K562 (cell line): ENCODE measurements around the gene TAS1R3. TPM values are rescaled to one million over a fixed set of nuclear protein-coding genes. Genes with fewer than 3 reads are reported as not detected.

Experiments used
- DACH1 ChIP-seq: fragments of 450-650 bp; IDR thresholded peaks from 2 replicates; pipeline ENCODE4 v1.6.1; 2018; ENCODE audit not compliant: partially characterized antibody
- HNRNPL ChIP-seq: fragments of 200-400 bp; formaldehyde crosslinking; IDR thresholded peaks from 2 replicates; pipeline ENCODE4 v1.6.1; 2017; ENCODE audit warnings: low read depth, mild to moderate bottlenecking, low read length
- MYNN ChIP-seq, 2 experiments: sonication (generic); formaldehyde crosslinking in 1 of 2; IDR thresholded peaks; 2 replicates each; pipeline versions ENCODE4 v1.5.0 to v1.6.1; 2016 to 2020; ENCODE audit warnings: antibody characterized with exemption in 1 of 2, missing genetic modification reagents in 1 of 2
- POLR2B ChIP-seq: fragments of 450-650 bp; IDR thresholded peaks from 2 replicates; pipeline ENCODE4 v1.6.1; 2018; ENCODE audit warnings: low read depth; ENCODE audit not compliant: partially characterized antibody
- RNF2 ChIP-seq: sonication (generic); IDR thresholded peaks from 2 replicates; pipeline ENCODE4 v1.6.1; 2016
- SAP30 ChIP-seq: fragments of 200-600 bp; sonication (generic); IDR thresholded peaks from 2 replicates; pipeline ENCODE4 v1.6.1; 2012; ENCODE audit warnings: borderline replicate concordance, low read depth, mild to moderate bottlenecking, moderate library complexity, low read length, control low read depth, inconsistent platforms; ENCODE audit not compliant: insufficient read depth, poor library complexity, severe bottlenecking
- ZNF354B ChIP-seq: fragments of 250-450 bp; sonication (Bioruptor Pico); IDR thresholded peaks from 2 replicates; pipeline ENCODE4 v1.4.0; 2020
- polyA plus RNA-seq, 8 experiments: library from polyadenylated mRNA; depleted of rRNA in 4 of 8; stranded (reverse) in 5 of 8; unstranded in 3 of 8; fragments of >200 nt; fragmentation: Nextera tagmentation in 2 of 8; fragmentation: Illumina TruSeq in 1 of 8; extraction: Ambion mirVana in 2 of 8; extraction: Trizol in 1 of 8; gene quantifications; 2 replicates each; pipeline versions ENCODE4 v1.2.1 to v1.2.3, GENCODE V29; 2011 to 2014; ENCODE audit warnings: inconsistent platforms in 1 of 8, missing spikeins in 1 of 8
- total RNA-seq, 7 experiments: library from RNA; depleted of rRNA in 6 of 7; stranded (reverse); fragments of >200 nt in 6 of 7; fragmentation: Illumina TruSeq in 2 of 7; extraction: Trizol in 2 of 7; gene quantifications; 2 replicates each; pipeline versions ENCODE4 v1.2.1 to v1.2.3, GENCODE V29; 2011 to 2021; ENCODE audit warnings: low replicate concordance in 1 of 7
- TF ChIP-seq, protein P1 (sequence below): fragments of 250-450 bp; sonication (Bioruptor Pico); IDR thresholded peaks from 2 replicates; pipeline ENCODE4 v1.8.0; 2021; ENCODE audit warnings: moderate library complexity, mild to moderate bottlenecking, inconsistent platforms
- TF ChIP-seq, protein P2 (sequence below): IDR thresholded peaks from 3 replicates; pipeline ENCODE4 v1.6.1; 2011; ENCODE audit warnings: borderline replicate concordance, mild to moderate bottlenecking; ENCODE audit not compliant: insufficient read length, insufficient read depth
- TF ChIP-seq, protein P3 (sequence below): fragments of 450-650 bp; formaldehyde crosslinking; IDR thresholded peaks from 2 replicates; pipeline ENCODE4 v1.4.0; 2022; ENCODE audit warnings: missing genetic modification characterization
- TF ChIP-seq, protein P4 (sequence below): fragments of 450-650 bp; IDR thresholded peaks from 2 replicates; pipeline ENCODE4 v1.6.1; 2016
- TF ChIP-seq, protein P5 (sequence below): fragments of 450-650 bp; IDR thresholded peaks from 2 replicates; pipeline ENCODE4 v1.6.1; 2018; ENCODE audit not compliant: partially characterized antibody
- TF ChIP-seq, protein P6 (sequence below): fragments of 450-650 bp; IDR thresholded peaks from 2 replicates; pipeline ENCODE4 v1.7.1; 2018; ENCODE audit warnings: mild to moderate bottlenecking, low read depth; ENCODE audit not compliant: partially characterized antibody

Gene TAS1R3
- total and polyA plus RNA-seq, 9 of the 15 experiments (the other 6 are each of a cell fraction or from before 2014, with no cell fraction given): 0.07 to 0.13 TPM; not detected in 7

DNA sequence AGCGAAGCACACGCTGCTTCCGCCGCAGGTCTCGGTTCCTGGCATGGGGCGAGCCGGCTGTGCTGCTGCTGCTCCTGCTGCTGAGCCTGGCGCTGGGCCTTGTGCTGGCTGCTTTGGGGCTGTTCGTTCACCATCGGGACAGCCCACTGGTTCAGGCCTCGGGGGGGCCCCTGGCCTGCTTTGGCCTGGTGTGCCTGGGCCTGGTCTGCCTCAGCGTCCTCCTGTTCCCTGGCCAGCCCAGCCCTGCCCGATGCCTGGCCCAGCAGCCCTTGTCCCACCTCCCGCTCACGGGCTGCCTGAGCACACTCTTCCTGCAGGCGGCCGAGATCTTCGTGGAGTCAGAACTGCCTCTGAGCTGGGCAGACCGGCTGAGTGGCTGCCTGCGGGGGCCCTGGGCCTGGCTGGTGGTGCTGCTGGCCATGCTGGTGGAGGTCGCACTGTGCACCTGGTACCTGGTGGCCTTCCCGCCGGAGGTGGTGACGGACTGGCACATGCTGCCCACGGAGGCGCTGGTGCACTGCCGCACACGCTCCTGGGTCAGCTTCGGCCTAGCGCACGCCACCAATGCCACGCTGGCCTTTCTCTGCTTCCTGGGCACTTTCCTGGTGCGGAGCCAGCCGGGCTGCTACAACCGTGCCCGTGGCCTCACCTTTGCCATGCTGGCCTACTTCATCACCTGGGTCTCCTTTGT is 2.6 kb downstream of the TAS1R3 start (continued):
- TF ChIP-seq, protein P1, sequence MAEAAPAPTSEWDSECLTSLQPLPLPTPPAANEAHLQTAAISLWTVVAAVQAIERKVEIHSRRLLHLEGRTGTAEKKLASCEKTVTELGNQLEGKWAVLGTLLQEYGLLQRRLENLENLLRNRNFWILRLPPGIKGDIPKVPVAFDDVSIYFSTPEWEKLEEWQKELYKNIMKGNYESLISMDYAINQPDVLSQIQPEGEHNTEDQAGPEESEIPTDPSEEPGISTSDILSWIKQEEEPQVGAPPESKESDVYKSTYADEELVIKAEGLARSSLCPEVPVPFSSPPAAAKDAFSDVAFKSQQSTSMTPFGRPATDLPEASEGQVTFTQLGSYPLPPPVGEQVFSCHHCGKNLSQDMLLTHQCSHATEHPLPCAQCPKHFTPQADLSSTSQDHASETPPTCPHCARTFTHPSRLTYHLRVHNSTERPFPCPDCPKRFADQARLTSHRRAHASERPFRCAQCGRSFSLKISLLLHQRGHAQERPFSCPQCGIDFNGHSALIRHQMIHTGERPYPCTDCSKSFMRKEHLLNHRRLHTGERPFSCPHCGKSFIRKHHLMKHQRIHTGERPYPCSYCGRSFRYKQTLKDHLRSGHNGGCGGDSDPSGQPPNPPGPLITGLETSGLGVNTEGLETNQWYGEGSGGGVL: no peak
- TF ChIP-seq RNF2 (no peak), HNRNPL (peak; percentile 83), SAP30 (no peak), DACH1 (no peak), POLR2B (peak; percentile 27), ZNF354B (CRISPR knock-in tag) (no peak), MYNN (IDR thresholded peaks at IDR 0.05) (0 out of 2 replicates have a peak, but pooled peaks have one; percentile 75), MYNN (CRISPR knock-in tag; IDR thresholded peaks at IDR 0.05) (no peak)
- TF ChIP-seq, protein P2, sequence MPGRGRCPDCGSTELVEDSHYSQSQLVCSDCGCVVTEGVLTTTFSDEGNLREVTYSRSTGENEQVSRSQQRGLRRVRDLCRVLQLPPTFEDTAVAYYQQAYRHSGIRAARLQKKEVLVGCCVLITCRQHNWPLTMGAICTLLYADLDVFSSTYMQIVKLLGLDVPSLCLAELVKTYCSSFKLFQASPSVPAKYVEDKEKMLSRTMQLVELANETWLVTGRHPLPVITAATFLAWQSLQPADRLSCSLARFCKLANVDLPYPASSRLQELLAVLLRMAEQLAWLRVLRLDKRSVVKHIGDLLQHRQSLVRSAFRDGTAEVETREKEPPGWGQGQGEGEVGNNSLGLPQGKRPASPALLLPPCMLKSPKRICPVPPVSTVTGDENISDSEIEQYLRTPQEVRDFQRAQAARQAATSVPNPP: no peak
- TF ChIP-seq, protein P3, sequence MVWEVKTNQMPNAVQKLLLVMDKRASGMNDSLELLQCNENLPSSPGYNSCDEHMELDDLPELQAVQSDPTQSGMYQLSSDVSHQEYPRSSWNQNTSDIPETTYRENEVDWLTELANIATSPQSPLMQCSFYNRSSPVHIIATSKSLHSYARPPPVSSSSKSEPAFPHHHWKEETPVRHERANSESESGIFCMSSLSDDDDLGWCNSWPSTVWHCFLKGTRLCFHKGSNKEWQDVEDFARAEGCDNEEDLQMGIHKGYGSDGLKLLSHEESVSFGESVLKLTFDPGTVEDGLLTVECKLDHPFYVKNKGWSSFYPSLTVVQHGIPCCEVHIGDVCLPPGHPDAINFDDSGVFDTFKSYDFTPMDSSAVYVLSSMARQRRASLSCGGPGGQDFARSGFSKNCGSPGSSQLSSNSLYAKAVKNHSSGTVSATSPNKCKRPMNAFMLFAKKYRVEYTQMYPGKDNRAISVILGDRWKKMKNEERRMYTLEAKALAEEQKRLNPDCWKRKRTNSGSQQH (CRISPR knock-in tag): no peak
- TF ChIP-seq, protein P4, sequence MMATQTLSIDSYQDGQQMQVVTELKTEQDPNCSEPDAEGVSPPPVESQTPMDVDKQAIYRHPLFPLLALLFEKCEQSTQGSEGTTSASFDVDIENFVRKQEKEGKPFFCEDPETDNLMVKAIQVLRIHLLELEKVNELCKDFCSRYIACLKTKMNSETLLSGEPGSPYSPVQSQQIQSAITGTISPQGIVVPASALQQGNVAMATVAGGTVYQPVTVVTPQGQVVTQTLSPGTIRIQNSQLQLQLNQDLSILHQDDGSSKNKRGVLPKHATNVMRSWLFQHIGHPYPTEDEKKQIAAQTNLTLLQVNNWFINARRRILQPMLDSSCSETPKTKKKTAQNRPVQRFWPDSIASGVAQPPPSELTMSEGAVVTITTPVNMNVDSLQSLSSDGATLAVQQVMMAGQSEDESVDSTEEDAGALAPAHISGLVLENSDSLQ: no peak
- TF ChIP-seq, protein P5, sequence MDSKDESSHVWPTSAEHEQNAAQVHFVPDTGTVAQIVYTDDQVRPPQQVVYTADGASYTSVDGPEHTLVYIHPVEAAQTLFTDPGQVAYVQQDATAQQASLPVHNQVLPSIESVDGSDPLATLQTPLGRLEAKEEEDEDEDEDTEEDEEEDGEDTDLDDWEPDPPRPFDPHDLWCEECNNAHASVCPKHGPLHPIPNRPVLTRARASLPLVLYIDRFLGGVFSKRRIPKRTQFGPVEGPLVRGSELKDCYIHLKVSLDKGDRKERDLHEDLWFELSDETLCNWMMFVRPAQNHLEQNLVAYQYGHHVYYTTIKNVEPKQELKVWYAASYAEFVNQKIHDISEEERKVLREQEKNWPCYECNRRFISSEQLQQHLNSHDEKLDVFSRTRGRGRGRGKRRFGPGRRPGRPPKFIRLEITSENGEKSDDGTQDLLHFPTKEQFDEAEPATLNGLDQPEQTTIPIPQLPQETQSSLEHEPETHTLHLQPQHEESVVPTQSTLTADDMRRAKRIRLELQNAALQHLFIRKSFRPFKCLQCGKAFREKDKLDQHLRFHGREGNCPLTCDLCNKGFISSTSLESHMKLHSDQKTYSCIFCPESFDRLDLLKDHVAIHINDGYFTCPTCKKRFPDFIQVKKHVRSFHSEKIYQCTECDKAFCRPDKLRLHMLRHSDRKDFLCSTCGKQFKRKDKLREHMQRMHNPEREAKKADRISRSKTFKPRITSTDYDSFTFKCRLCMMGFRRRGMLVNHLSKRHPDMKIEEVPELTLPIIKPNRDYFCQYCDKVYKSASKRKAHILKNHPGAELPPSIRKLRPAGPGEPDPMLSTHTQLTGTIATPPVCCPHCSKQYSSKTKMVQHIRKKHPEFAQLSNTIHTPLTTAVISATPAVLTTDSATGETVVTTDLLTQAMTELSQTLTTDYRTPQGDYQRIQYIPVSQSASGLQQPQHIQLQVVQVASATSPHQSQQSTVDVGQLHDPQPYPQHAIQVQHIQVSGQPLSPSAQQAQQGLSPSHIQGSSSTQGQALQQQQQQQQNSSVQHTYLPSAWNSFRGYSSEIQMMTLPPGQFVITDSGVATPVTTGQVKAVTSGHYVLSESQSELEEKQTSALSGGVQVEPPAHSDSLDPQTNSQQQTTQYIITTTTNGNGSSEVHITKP: peak; percentile 18
- TF ChIP-seq, protein P6, sequence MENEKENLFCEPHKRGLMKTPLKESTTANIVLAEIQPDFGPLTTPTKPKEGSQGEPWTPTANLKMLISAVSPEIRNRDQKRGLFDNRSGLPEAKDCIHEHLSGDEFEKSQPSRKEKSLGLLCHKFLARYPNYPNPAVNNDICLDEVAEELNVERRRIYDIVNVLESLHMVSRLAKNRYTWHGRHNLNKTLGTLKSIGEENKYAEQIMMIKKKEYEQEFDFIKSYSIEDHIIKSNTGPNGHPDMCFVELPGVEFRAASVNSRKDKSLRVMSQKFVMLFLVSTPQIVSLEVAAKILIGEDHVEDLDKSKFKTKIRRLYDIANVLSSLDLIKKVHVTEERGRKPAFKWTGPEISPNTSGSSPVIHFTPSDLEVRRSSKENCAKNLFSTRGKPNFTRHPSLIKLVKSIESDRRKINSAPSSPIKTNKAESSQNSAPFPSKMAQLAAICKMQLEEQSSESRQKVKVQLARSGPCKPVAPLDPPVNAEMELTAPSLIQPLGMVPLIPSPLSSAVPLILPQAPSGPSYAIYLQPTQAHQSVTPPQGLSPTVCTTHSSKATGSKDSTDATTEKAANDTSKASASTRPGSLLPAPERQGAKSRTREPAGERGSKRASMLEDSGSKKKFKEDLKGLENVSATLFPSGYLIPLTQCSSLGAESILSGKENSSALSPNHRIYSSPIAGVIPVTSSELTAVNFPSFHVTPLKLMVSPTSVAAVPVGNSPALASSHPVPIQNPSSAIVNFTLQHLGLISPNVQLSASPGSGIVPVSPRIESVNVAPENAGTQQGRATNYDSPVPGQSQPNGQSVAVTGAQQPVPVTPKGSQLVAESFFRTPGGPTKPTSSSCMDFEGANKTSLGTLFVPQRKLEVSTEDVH: no peak
